ENCODE measurements around the gene ATP8A1. TPM values are rescaled to one million over a fixed set of nuclear protein-coding genes. Genes with fewer than 3 reads are reported as not detected.

ATP8A1 gene
- total and polyA plus RNA-seq, 2 of the 8 experiments (the other 6 are each of a cell fraction or from before 2014, with no cell fraction given), result 3.7 to 14.9 TPM

DNA sequence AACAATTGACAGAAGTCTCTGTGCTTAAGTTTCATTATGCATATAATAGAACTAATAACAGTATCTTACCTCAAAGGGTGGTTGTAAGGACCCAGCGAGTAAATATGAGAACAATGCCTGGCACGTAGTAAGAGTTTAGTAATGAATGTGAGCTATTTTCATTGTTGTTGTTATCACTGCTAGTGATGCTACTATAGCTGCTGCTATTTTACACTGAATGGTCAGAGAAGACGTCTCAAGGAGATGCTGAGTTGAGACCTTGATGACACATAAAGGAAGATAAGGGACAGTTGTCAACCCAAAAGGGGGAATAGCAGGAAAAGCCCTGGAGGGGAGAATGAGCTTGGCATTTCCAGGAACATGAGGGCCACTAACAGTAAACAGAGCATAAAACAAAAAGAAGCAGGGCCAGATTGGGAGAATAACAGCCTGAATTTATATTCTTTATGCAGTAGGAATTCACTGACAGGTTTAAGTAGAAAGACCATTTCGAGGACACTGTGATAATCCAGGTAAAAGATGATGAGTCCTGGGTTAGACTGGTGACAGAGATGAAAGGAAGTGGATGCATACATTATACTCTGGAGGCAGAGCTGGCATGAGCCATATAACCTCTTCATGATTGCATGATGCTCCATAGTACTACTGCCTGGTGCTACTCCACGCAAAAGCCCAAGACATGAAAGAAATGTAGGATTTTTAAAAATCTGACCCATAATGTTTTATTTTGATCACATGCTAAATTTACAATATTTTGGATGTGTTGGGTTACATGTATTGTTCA lies 23.1 kb downstream of the ATP8A1 start (continued):
- no peak for TF ChIP-seq PHF8 (conservative IDR thresholded peaks at IDR 0.05; ENCODE audit: low read depth, low read length)
- no peak for TF ChIP-seq RFX5 (IDR thresholded peaks at IDR 0.05; ENCODE audit: borderline replicate concordance, low read depth, low read length)
